Smooth muscle cell (in vitro differentiated cells): ENCODE results near the gene PAM16. TPM values are rescaled to one million over a fixed set of nuclear protein-coding genes. Genes with fewer than 3 reads are reported as not detected.

Experiments used
- DNase-seq: peaks from one replicate; lab custom pipeline; 2025; ENCODE audit not compliant: unreplicated experiment; lab: John Stamatoyannopoulos, UW
- H2AFZ ChIP-seq: fragments of 200-600 bp; sonication (generic); 2 replicates; pipeline ENCODE4 v1.6.0; 2016; ENCODE audit warnings: antibody characterized with exemption, low read depth, mild to moderate bottlenecking
- H3F3A ChIP-seq: fragments of 200-600 bp; sonication (generic); 2 replicates; pipeline ENCODE4 v1.6.0; 2017; ENCODE audit warnings: antibody characterized with exemption, low read depth
- H3K27ac ChIP-seq: fragments of 200-600 bp; sonication (generic); 2 replicates; pipeline ENCODE4 v1.5.1; 2016; ENCODE audit warnings: low read depth, mild to moderate bottlenecking
- H3K27me3 ChIP-seq: fragments of 200-600 bp; sonication (generic); 2 replicates; pipeline ENCODE4 v1.6.1; 2016; ENCODE audit warnings: low read depth, mild to moderate bottlenecking
- H3K36me3 ChIP-seq: fragments of 200-600 bp; sonication (generic); 2 replicates; pipeline ENCODE4 v1.5.1; 2016; ENCODE audit warnings: low read depth
- H3K4me1 ChIP-seq: fragments of 200-600 bp; sonication (generic); 2 replicates; pipeline ENCODE4 v1.5.1; 2016; ENCODE audit warnings: low read depth
- H3K4me2 ChIP-seq: fragments of 200-600 bp; sonication (generic); 2 replicates; pipeline ENCODE4 v1.6.0; 2016; ENCODE audit warnings: mild to moderate bottlenecking
- H3K4me3 ChIP-seq: fragments of 200-600 bp; sonication (generic); 2 replicates; pipeline ENCODE4 v1.5.1; 2016; ENCODE audit warnings: mild to moderate bottlenecking
- H3K79me2 ChIP-seq: fragments of 200-600 bp; sonication (generic); 2 replicates; pipeline ENCODE4 v1.6.0; 2016; ENCODE audit warnings: low read depth, mild to moderate bottlenecking
- H3K9ac ChIP-seq: fragments of 200-600 bp; sonication (generic); 2 replicates; pipeline ENCODE4 v1.6.0; 2016; ENCODE audit warnings: low read depth
- H3K9me3 ChIP-seq: fragments of 200-600 bp; sonication (generic); replicated peaks from 2 replicates; pipeline ENCODE4 v1.5.1; 2016; ENCODE audit warnings: low read depth
- H4K20me1 ChIP-seq: fragments of 200-600 bp; sonication (generic); 2 replicates; pipeline ENCODE4 v1.6.0; 2016; ENCODE audit warnings: low read depth
- whole genome bisulfite sequencing: methylation state at CpG from one replicate; pipeline ENCODE4 v1.1.7; 2016; ENCODE audit warnings: low lambda C conversion rate; 5-methylcytosine and 5-hydroxymethylcytosine counted together
- polyA plus RNA-seq: library from polyadenylated mRNA; unstranded; fragments of >200 nt; fragmentation: Nextera tagmentation; extraction: Ambion mirVana; gene quantifications from 2 replicates; pipeline ENCODE4 v1.2.1, GENCODE V29; 2016
- total RNA-seq: library from RNA; depleted of rRNA; stranded (reverse); fragments of >200 nt; gene quantifications from 2 replicates; pipeline ENCODE4 v1.2.3, GENCODE V29; 2014
- TF ChIP-seq, protein P1 (sequence below): fragments of 200-600 bp; sonication (generic); IDR thresholded peaks from 2 replicates; pipeline ENCODE4 v1.5.1; 2017; ENCODE audit warnings: borderline replicate concordance, mild to moderate bottlenecking, antibody characterized with exemption; ENCODE audit not compliant: insufficient read depth, poor library complexity, severe bottlenecking

The PAM16 gene
- total and polyA plus RNA-seq, 2 experiments from 2014 or later, result 29.6 to 47.7 TPM

DNA sequence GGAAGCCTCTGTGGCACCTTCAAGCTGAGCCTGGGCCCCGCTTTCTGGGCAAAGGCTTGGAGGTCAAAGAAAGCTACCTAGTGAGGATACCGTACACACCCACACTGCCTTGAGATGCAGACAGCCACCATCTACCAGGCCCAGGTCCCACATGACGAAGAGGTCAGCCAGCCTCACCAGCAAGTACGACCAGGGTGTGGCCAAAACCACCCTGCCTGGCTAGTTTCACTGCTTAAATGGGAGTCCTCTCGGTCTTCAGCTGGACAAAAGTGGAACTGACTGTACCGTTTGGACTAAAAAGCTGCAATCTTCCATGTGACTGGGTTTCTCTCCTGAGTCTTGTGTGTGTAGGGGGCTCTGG, 42.1 kb upstream of the PAM16 start:
- no peaks in the 10 kb centered on the region for H3K27me3 ChIP-seq
- no peak overlapping the region for H3K4me3 ChIP-seq
- H3K79me2 ChIP-seq, result no peaks in the 10 kb centered on the region
- 64% methylated on average over 6 of the region's 6 CpGs for WGBS
- no peaks in the 10 kb centered on the region for H3K9me3 ChIP-seq
- H3K36me3 ChIP-seq, result no peaks in the 10 kb centered on the region
- no peaks in the 10 kb centered on the region for H4K20me1 ChIP-seq
- peak overlapping the region; percentile 40 for H3K4me2 ChIP-seq
- H3K9ac ChIP-seq, result no peak overlapping the region
- no peak for DNase-seq
- H2AFZ ChIP-seq, result no peak overlapping the region
- H3K4me1 ChIP-seq, result peaks cover 35% of the 10 kb centered on the region
- no peaks in the 10 kb centered on the region for H3F3A ChIP-seq
- peak overlapping the region; percentile 75 for H3K27ac ChIP-seq
- TF ChIP-seq, protein P1, sequence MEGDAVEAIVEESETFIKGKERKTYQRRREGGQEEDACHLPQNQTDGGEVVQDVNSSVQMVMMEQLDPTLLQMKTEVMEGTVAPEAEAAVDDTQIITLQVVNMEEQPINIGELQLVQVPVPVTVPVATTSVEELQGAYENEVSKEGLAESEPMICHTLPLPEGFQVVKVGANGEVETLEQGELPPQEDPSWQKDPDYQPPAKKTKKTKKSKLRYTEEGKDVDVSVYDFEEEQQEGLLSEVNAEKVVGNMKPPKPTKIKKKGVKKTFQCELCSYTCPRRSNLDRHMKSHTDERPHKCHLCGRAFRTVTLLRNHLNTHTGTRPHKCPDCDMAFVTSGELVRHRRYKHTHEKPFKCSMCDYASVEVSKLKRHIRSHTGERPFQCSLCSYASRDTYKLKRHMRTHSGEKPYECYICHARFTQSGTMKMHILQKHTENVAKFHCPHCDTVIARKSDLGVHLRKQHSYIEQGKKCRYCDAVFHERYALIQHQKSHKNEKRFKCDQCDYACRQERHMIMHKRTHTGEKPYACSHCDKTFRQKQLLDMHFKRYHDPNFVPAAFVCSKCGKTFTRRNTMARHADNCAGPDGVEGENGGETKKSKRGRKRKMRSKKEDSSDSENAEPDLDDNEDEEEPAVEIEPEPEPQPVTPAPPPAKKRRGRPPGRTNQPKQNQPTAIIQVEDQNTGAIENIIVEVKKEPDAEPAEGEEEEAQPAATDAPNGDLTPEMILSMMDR, result no peak

DNA sequence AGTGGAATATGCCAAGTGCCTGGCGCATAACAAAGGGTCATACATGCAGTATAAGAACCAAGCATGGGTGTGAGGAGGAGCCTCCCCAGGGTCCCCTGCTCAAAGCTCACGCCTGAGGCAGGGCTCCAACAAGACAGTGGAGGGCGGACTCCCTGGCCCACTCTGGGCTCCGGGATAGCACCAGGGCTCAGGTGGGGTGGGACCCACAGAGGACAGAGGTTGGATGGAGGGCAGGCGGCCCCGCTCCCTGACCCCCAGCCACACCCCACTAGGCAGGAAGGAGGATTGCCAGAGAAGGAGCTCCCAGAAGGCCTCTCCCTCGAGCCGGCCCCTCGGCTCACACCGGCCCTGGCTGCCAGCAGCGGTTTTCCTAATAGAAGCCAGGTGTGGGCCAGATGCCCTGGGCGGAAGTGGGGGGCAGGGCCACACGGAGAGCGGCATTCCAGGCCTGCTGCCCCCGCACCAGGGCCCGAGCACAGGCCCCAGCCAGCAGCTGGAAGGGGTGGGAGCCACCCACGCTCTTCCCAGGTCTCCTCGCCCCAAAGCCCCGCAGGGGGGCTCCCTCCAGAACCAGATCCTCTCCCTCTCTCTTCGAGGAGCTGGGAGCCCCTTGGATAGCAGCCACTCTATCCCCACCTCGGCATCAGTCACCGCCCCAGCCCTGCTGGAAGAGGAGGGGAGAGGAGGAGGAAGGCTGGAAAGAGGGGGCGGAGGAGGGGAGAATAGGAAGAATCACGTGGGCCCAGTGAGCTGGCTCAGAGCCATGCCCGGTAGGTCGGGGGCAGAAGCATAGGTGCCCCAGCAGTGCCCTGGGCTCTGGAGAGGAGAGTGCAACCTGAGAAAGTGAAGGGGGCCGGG, 41.5 kb upstream of the PAM16 start:
- no peaks in the 10 kb centered on the region for H3K79me2 ChIP-seq
- no peak overlapping the region for H3K9ac ChIP-seq
- H3K27ac ChIP-seq, result peak overlapping the region; percentile 75
- H3K27me3 ChIP-seq, result no peaks in the 10 kb centered on the region
- no peak for DNase-seq
- H3F3A ChIP-seq, result no peaks in the 10 kb centered on the region
- peaks cover 41% of the 10 kb centered on the region for H3K4me1 ChIP-seq
- H3K36me3 ChIP-seq, result no peaks in the 10 kb centered on the region
- TF ChIP-seq, protein P1, result no peak
- peak overlapping the region; percentile 40 for H3K4me2 ChIP-seq
- H3K9me3 ChIP-seq, result no peaks in the 10 kb centered on the region
- no peaks in the 10 kb centered on the region for H4K20me1 ChIP-seq
- no peak overlapping the region for H3K4me3 ChIP-seq
- WGBS, result 27% methylated on average over 25 of the region's 27 CpGs
- no peak overlapping the region for H2AFZ ChIP-seq

DNA sequence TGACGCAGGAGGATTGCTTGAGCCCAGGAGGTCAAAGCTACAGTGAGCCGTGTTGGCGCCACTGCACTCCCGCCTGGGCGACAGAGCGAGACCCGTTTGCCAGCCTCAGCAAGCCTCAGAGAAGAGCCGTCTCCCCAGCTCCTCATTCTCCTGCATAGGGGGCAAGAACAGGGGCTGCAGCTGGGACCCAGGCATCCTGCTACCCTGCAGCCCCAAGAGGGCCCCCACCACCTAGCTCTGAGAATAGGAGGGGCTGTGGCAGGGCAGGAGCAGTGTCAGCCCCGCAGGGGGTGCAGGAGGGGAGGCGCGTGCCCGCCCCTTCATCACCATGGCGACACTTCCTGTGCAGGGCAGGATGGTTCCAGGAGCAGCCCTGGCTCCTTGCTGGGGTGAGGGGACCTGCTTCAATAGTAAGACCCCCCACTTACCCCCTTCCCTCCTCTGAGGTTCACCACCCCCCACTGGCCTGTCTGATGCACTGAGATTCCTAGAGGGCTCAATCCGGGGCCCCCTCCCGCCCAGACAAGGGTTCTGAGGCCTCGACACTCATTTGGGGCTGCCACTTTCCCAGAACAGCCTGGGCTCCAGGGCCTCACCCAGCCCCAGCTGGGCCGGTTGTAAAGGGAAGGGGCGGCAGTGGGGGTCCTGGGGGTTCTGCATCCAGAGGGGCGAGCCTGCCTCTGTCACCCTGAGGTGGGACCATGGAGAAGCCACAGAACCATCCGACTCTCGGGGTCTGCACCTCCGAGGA, 40.7 kb upstream of the PAM16 start:
- Histone ChIP-seq H3F3A (no peaks in the 10 kb centered on the region), H3K4me3 (no peak overlapping the region), H3K79me2 (no peaks in the 10 kb centered on the region), H4K20me1 (no peaks in the 10 kb centered on the region), H3K4me1 (peaks cover 41% of the 10 kb centered on the region), H3K36me3 (no peaks in the 10 kb centered on the region), H3K9ac (no peak overlapping the region), H2AFZ (no peak overlapping the region), H3K27me3 (no peaks in the 10 kb centered on the region), H3K27ac (peak overlapping the region; percentile 75), H3K9me3 (no peaks in the 10 kb centered on the region), H3K4me2 (peak overlapping the region; percentile 40)
- WGBS, result 85% methylated on average over 20 of the region's 22 CpGs
- DNase-seq, result no peak
- TF ChIP-seq, protein P1, result no peak
